Adrenal gland (tissue), 12 donors: ENCODE measurements around the gene APCDD1. TPM values are rescaled to one million over a fixed set of nuclear protein-coding genes. Genes with fewer than 3 reads are reported as not detected.

Experiments
- DNase-seq, 7 donors: peaks; one replicate each; pipeline ENCODE4 v3.0.0-alpha.2; 2019 to 2020
- H3K27ac ChIP-seq, 5 donors: fragments of 200-600 bp; sonication (generic) in 4 of 5; 1 replicate in 3 of 5; 2 replicates in 2 of 5; pipeline versions ENCODE4 v1.5.1 to v1.8.0; 2016 to 2020; ENCODE audit warnings: mild to moderate bottlenecking in 1 of 5
- H3K27me3 ChIP-seq: fragments of 200-600 bp; 2 replicates; pipeline ENCODE4 v1.8.0; 2021
- H3K36me3 ChIP-seq, 2 donors: fragments of 200-600 bp; replicated peaks in 1 of 2; 1 replicate in 1 of 2; 2 replicates in 1 of 2; pipeline versions ENCODE4 v1.5.1 to v1.8.0; 2018 to 2022
- H3K4me1 ChIP-seq, 2 donors: fragments of 200-600 bp; replicated peaks in 1 of 2; 1 replicate in 1 of 2; 2 replicates in 1 of 2; pipeline versions ENCODE4 v1.5.1 to v1.8.0; 2018 to 2021
- H3K4me3 ChIP-seq, 4 donors: fragments of 200-600 bp; sonication (generic) in 3 of 4; one replicate each; pipeline ENCODE4 v1.5.1; 2016 to 2018
- H3K9me3 ChIP-seq, 3 donors: fragments of 200-600 bp; sonication (generic) in 1 of 3; replicated peaks in 1 of 3; 1 replicate in 2 of 3; 2 replicates in 1 of 3; pipeline versions ENCODE4 v1.5.1 to v1.8.0; 2016 to 2021
- POLR2A ChIP-seq, 2 donors: fragments of 450-650 bp; IDR thresholded peaks; one replicate each; pipeline ENCODE4 v1.6.1; 2017; ENCODE audit warnings: antibody characterized with exemption in 2 of 2, mild to moderate bottlenecking in 2 of 2, moderate library complexity in 1 of 2
- WGBS, 4 donors: extraction: QIAGEN DNeasy Blood & Tissue Kit in 2 of 4; methylation state at CpG; one replicate each; pipeline versions ENCODE4 v1.1.5 to v1.1.7; 2013 to 2017; 5-methylcytosine and 5-hydroxymethylcytosine counted together
- intact Hi-C, 2 donors: fragments of 100-400 bp; cut with DNase I; formaldehyde crosslinking; loops; one replicate each; pipeline versions ENCODE4 v1.14.1 to v1.15.0; 2022 to 2023
- polyA plus RNA-seq, 3 donors: library from polyadenylated mRNA; stranded (reverse); fragments of 200-250 nt in 2 of 3; fragments of 350-450 nt in 1 of 3; fragmentation: Illumina TruSeq in 1 of 3; extraction: RNeasy Lipid Tissue Mini Kit (QIAGEN cat#74804) in 1 of 3; gene quantifications; one replicate each; pipeline ENCODE4 v1.2.3, GENCODE V29; 2013 to 2014
- total RNA-seq, 9 donors: library from RNA; depleted of rRNA in 4 of 9; stranded (reverse); fragments of >200 nt in 4 of 9; fragments of 120-200 nt in 1 of 9; fragmentation: NEBNext Ultra II Directional in 1 of 9; extraction: Animal tissue kit (Norgen Biotek cat#: 25700) in 1 of 9; gene quantifications; one replicate each; pipeline versions ENCODE4 v1.1.0 to v1.2.4, GENCODE V29; 2013 to 2023
- TF ChIP-seq, protein P1 (sequence below), 6 experiments: fragments of 450-650 bp in 4 of 6; fragments of 200-600 bp in 2 of 6; sonication (generic) in 1 of 6; IDR thresholded peaks; 1 replicate in 5 of 6; 2 replicates in 1 of 6; pipeline versions ENCODE4 v1.5.1 to v1.8.0; 2016 to 2021; ENCODE audit warnings: antibody characterized with exemption in 6 of 6, mild to moderate bottlenecking in 2 of 6, moderate library complexity in 1 of 6
- donor health status: healthy with polysubstance abuse.
- donor health status: Bipolar disorder and iron deficiency.
- donor health status: DM: yes; HTN: yes; CAD: no.
- donor health status: DM: no; HTN: no; CAD: no.
- donor health status: DM: no; HTN: no; CAD: no.
- donor health status: DM: yes; HTN: yes; CAD: no.

The APCDD1 gene
- total and polyA plus RNA-seq, 12 donors = 7.1 to 62.2 (median 21.9) TPM

DNA sequence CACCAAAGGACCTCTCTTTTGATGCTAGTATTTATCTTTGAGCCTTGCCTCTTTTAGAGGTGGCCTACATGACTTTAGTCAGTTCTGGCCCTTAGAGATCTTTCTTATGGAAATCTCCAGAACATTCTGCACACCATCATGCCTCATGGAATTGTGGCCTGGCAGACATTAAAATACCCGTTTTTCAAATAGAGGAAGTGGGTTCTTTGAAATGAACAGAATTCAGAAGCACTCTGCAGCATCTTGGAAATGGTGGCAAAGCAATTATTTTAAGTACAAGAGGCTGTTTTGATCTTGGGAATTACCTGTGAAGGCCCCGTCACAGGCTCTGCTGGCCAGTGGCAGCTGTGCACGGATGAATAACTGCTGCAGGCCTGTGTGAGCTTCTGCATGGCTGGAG, 40.7 kb upstream of the APCDD1 start:
- no peaks in the 10 kb centered on the region for H3K4me1 ChIP-seq
- DNase-seq = no peak
- H3K36me3 ChIP-seq = no peaks in the 10 kb centered on the region
- peak overlapping the region in 1 of 4 donors; percentile 24 for H3K4me3 ChIP-seq
- H3K9me3 ChIP-seq = no peaks in the 10 kb centered on the region
- no peak overlapping the region for H3K27ac ChIP-seq
- intact Hi-C loops = no loop called here
- 47 to 81% (median 63%) methylated on average over 1 to 3 of the region's 3 CpGs for WGBS, 4 donors
- H3K27me3 ChIP-seq = no peaks in the 10 kb centered on the region
- TF ChIP-seq, protein P1, sequence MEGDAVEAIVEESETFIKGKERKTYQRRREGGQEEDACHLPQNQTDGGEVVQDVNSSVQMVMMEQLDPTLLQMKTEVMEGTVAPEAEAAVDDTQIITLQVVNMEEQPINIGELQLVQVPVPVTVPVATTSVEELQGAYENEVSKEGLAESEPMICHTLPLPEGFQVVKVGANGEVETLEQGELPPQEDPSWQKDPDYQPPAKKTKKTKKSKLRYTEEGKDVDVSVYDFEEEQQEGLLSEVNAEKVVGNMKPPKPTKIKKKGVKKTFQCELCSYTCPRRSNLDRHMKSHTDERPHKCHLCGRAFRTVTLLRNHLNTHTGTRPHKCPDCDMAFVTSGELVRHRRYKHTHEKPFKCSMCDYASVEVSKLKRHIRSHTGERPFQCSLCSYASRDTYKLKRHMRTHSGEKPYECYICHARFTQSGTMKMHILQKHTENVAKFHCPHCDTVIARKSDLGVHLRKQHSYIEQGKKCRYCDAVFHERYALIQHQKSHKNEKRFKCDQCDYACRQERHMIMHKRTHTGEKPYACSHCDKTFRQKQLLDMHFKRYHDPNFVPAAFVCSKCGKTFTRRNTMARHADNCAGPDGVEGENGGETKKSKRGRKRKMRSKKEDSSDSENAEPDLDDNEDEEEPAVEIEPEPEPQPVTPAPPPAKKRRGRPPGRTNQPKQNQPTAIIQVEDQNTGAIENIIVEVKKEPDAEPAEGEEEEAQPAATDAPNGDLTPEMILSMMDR (IDR thresholded peaks at IDR 0.05) = no peak
- TF ChIP-seq POLR2A (IDR thresholded peaks at IDR 0.05) = no peak

DNA sequence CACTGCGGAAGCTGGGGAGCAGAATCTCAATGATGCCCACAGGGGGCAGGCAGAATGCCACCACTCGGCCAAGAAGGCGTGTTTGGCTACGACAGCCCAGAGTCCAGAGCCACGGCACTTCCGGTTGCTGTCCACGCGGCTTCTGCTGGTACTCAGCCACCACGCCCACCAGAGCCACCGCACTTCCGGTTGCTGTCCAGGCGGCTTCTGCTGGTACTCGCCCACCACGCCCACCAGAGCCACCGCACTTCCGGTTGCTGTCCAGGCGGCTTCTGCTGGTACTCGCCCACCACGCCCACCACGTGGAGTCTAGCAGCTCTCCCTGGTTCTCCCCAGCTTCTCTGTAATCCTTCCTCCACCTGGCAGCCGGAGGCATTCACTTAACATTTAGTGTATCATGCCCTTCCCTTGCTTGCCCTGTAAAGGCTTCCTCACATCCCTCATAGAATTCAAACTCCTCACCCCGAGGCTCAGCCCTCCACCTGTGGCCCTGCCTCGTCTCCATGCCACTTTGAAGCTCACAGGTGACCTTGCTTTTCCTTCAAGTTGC, 40.1 kb upstream of the APCDD1 start:
- no peaks in the 10 kb centered on the region for H3K9me3 ChIP-seq
- no peak overlapping the region for H3K4me3 ChIP-seq
- no peak overlapping the region for H3K27ac ChIP-seq
- TF ChIP-seq, protein P1 (IDR thresholded peaks at IDR 0.05) = no peak
- no peak for TF ChIP-seq POLR2A (IDR thresholded peaks at IDR 0.05)
- no peaks in the 10 kb centered on the region for H3K4me1 ChIP-seq
- no peak for DNase-seq
- 82 to 93% (median 88%) methylated on average over 15 to 23 of the region's 23 CpGs for WGBS, 4 donors
- no peaks in the 10 kb centered on the region for H3K36me3 ChIP-seq
- intact Hi-C loops = no loop called here
- no peaks in the 10 kb centered on the region for H3K27me3 ChIP-seq

DNA sequence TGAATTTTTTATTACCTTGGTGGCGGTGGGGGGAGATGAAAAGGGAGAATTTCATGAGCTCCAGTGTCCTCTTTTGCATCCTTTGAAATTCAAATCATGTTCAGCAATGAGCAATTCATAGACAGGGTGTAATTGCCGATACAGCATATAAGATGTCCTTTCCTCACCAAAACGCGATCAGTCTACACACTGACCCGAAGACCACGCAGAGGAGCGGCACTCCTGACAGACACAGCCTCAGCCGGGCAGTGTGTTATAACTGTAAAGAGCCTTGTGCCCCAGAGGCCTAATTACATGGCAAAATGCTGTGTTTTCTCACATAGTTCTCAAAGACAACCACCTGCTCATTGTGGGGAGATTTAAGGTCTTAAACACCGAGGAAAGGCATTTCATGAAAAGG, 38.4 kb upstream of the APCDD1 start:
- no peak for DNase-seq
- Histone ChIP-seq H3K4me3 (no peak overlapping the region), H3K4me1 (no peaks in the 10 kb centered on the region), H3K27me3 (no peaks in the 10 kb centered on the region), H3K36me3 (no peaks in the 10 kb centered on the region), H3K27ac (no peak overlapping the region), H3K9me3 (no peaks in the 10 kb centered on the region)
- TF ChIP-seq, protein P1 (IDR thresholded peaks at IDR 0.05) = no peak
- TF ChIP-seq POLR2A (IDR thresholded peaks at IDR 0.05) = no peak
- 71 to 79% (median 77%) methylated on average over 9 of the region's 9 CpGs for WGBS, 4 donors
- intact Hi-C loops = no loop called here

GRCh38 chr18:10417191-10417590, 37.2 kb upstream of the APCDD1 start:
- 92 to 100% (median 95%) methylated on average over 3 of the region's 3 CpGs for WGBS, 4 donors
- no peak for TF ChIP-seq POLR2A (IDR thresholded peaks at IDR 0.05)
- TF ChIP-seq, protein P1 (IDR thresholded peaks at IDR 0.05) = no peak
- Histone ChIP-seq H3K4me1 (no peaks in the 10 kb centered on the region), H3K9me3 (no peaks in the 10 kb centered on the region), H3K4me3 (no peak overlapping the region), H3K36me3 (no peaks in the 10 kb centered on the region), H3K27me3 (no peaks in the 10 kb centered on the region), H3K27ac (no peak overlapping the region)
- no peak for DNase-seq
- intact Hi-C loops = no loop called here
